Heart right ventricle (tissue), 16 donors: ENCODE results near the gene PATE1. TPM values are rescaled to one million over a fixed set of nuclear protein-coding genes. Genes with fewer than 3 reads are reported as not detected.

Experiments
- ATAC-seq, 8 donors: fragments of 200-7000 bp; cut with Tn5 transposase; one replicate each; pipeline ENCODE4 v1.9.1; 2020; ENCODE audit warnings: mild to moderate bottlenecking in 8 of 8, moderate library complexity in 8 of 8, moderate number of reproducible peaks in 1 of 8
- DNase-seq, 2 donors: peaks; one replicate each; pipeline ENCODE4 v3.0.0-alpha.2; 2020
- H3K27ac ChIP-seq, 10 donors: fragments of 200-600 bp; sonication (generic) in 2 of 10; one replicate each; pipeline versions ENCODE4 v1.5.0 to v1.8.0; 2020 to 2022; ENCODE audit warnings: mild to moderate bottlenecking in 3 of 10
- H3K27me3 ChIP-seq, 7 donors: fragments of 200-600 bp; one replicate each; pipeline ENCODE4 v1.8.0; 2021 to 2022; ENCODE audit warnings: mild to moderate bottlenecking in 2 of 7
- H3K36me3 ChIP-seq, 9 donors: fragments of 200-600 bp; sonication (generic) in 1 of 9; one replicate each; pipeline versions ENCODE4 v1.5.0 to v1.8.0; 2020 to 2022; ENCODE audit warnings: mild to moderate bottlenecking in 2 of 9
- H3K4me1 ChIP-seq, 9 donors: fragments of 200-600 bp; sonication (generic) in 1 of 9; one replicate each; pipeline versions ENCODE4 v1.5.0 to v1.8.0; 2020 to 2022; ENCODE audit warnings: mild to moderate bottlenecking in 4 of 9
- H3K4me3 ChIP-seq, 10 donors: fragments of 200-600 bp; sonication (generic) in 2 of 10; one replicate each; pipeline versions ENCODE4 v1.5.0 to v1.8.0; 2020 to 2022; ENCODE audit warnings: mild to moderate bottlenecking in 7 of 10, moderate library complexity in 2 of 10
- H3K9me3 ChIP-seq, 11 donors: fragments of 200-600 bp in 10 of 11; sonication (generic) in 2 of 11; one replicate each; pipeline versions ENCODE4 v1.5.0 to v1.8.0; 2013 to 2022; ENCODE audit warnings: mild to moderate bottlenecking in 2 of 11, control low read depth in 1 of 11, moderate library complexity in 1 of 11
- WGBS, 2 donors: extraction: QIAGEN DNeasy Blood & Tissue Kit; methylation state at CpG; one replicate each; pipeline ENCODE4 v1.1.7; 2013; ENCODE audit warnings: inconsistent platforms in 1 of 2; 5-methylcytosine and 5-hydroxymethylcytosine counted together
- intact Hi-C, 10 donors: fragments of 100-400 bp; cut with DNase I; formaldehyde crosslinking; loops; one replicate each; pipeline versions ENCODE4 v1.11.1 to v1.14.2; 2022
- polyA plus RNA-seq, 2 donors: library from polyadenylated mRNA; stranded (reverse); fragments of 200-250 nt; gene quantifications; one replicate each; pipeline ENCODE4 v1.2.3, GENCODE V29; 2013
- total RNA-seq, 10 donors: library from RNA; stranded (reverse); fragmentation: NEBNext Ultra II Directional in 3 of 10; extraction: Animal tissue kit (Norgen Biotek cat#: 25700) in 3 of 10; gene quantifications; one replicate each; pipeline versions ENCODE4 v1.2.1 to v1.2.4, GENCODE V29; 2021 to 2023
- TF ChIP-seq, protein P1 (sequence below), 9 donors: fragments of 200-600 bp; sonication (generic) in 2 of 9; IDR thresholded peaks; one replicate each; pipeline versions ENCODE4 v1.5.0 to v1.8.0; 2021 to 2022; ENCODE audit warnings: antibody characterized with exemption in 9 of 9, mild to moderate bottlenecking in 5 of 9, moderate library complexity in 1 of 9
- donor health status: Arrhythmogenic right ventricular cardiomyopathy.
- donor health status: ischemic (EF 13 %, LVEDD 7.1; RV severe dilation, severe dysfunction).
- donor health status: healthy with polysubstance abuse.
- donor health status: DM: no; HTN: yes; CAD: no.
- donor health status: DM: no; HTN: no; CAD: no.
- donor health status: ischemic (EF 25% LVEDD 6.9; RV normal size, moderate dysfunction).
- donor health status: ischemic (EF 25% LVEDD 5.7; RV mildly dilated, moderate dysfunction).
- donor health status: healthy.
- donor health status: DM: yes; HTN: yes; CAD: no.
- donor health status: Ischemic cardiomyopathy.
- donor health status: ischemic (EF 35%, LVEDD 5.7; RV mildly dilated, moderate dysfunction).
- donor health status: nonischemic (EF 11% LVEDD 7.7; RV severe dilation, severe dysfunction).
- donor health status: DM: yes; HTN: yes; CAD: no.
- donor health status: PGD.
- donor health status: ischemic (EF 29% LVEDD 5.4; RV normal size, mild dysfunction).
- donor health status: nonischemic (EF 23%, LVEDD 6.1; RV moderate dilation, normal function).

The PATE1 gene
- total and polyA plus RNA-seq, 12 donors = not detected

- H3K4me1 ChIP-seq = no peaks in the 10 kb centered on the region
- 48 to 57% methylated on average over 2 of the region's 2 CpGs for WGBS, 2 donors
- no peaks in the 10 kb centered on the region for H3K36me3 ChIP-seq
- no peak for DNase-seq
- no peaks in the 10 kb centered on the region for H3K9me3 ChIP-seq
- no peak for ATAC-seq
- intact Hi-C loops = no loop called here
- TF ChIP-seq, protein P1, sequence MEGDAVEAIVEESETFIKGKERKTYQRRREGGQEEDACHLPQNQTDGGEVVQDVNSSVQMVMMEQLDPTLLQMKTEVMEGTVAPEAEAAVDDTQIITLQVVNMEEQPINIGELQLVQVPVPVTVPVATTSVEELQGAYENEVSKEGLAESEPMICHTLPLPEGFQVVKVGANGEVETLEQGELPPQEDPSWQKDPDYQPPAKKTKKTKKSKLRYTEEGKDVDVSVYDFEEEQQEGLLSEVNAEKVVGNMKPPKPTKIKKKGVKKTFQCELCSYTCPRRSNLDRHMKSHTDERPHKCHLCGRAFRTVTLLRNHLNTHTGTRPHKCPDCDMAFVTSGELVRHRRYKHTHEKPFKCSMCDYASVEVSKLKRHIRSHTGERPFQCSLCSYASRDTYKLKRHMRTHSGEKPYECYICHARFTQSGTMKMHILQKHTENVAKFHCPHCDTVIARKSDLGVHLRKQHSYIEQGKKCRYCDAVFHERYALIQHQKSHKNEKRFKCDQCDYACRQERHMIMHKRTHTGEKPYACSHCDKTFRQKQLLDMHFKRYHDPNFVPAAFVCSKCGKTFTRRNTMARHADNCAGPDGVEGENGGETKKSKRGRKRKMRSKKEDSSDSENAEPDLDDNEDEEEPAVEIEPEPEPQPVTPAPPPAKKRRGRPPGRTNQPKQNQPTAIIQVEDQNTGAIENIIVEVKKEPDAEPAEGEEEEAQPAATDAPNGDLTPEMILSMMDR (IDR thresholded peaks at IDR 0.05) = no peak
- H3K4me3 ChIP-seq = no peak overlapping the region
- H3K27me3 ChIP-seq = no peaks in the 10 kb centered on the region
- no peak overlapping the region for H3K27ac ChIP-seq
Observed at GRCh38 chr11:125784678-125785077, 38.6 kb downstream of the PATE1 start.

DNA sequence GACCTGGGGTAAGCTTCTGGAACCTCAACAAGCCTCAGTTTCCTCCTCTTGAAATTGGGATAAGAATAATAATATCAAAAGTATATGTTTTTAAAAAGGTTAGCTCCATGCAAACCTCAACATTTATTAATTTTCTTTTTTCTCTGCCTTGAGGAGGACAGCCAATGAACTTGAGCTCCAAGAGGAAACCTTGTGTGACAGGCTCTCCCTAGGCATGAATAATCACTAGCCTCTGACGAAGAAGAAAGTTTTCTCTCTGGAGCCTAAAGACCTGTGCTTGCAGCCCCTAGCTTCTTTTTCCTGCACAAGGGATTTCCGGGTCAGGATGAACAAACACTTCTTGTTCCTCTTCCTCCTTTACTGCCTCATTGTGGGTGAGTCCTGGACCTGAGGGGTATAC, 41.7 kb downstream of the PATE1 start, which contains the start of gene PATE3:
Gene PATE3 (plus strand): TSS at position 301 of the 400 bp plus-strand sequence. CDS start 25 bp downstream, at position 326.
- Histone ChIP-seq H3K9me3 (peaks cover 0 to 9% (median 0%) of the 10 kb centered on the region in 11 donors), H3K4me1 (no peaks in the 10 kb centered on the region), H3K27me3 (no peaks in the 10 kb centered on the region), H3K27ac (no peak within 1 kb of the TSS), H3K36me3 (no peaks in the 10 kb centered on the region), H3K4me3 (no peak within 1 kb of the TSS)
- DNase-seq (no peak), ATAC-seq (no peak)
- 58 to 70% methylated on average over 2 of the region's 2 CpGs for WGBS, 2 donors
- intact Hi-C loops = no loop called here
- TF ChIP-seq, protein P1 (IDR thresholded peaks at IDR 0.05) = no peak

GRCh38 chr11:125790825-125791224, 44.7 kb downstream of the PATE1 start:
- TF ChIP-seq, protein P1 (IDR thresholded peaks at IDR 0.05) = no peak
- peaks cover 0 to 38% (median 18%) of the 10 kb centered on the region in 11 donors for H3K9me3 ChIP-seq
- H3K4me3 ChIP-seq = no peak overlapping the region
- no peaks in the 10 kb centered on the region for H3K4me1 ChIP-seq
- no peak for ATAC-seq
- WGBS, 2 donors = 95 to 96% methylated on average over 4 of the region's 4 CpGs
- intact Hi-C loops = no loop called here
- no peak overlapping the region for H3K27ac ChIP-seq
- DNase-seq = no peak
- no peaks in the 10 kb centered on the region for H3K36me3 ChIP-seq
- H3K27me3 ChIP-seq = no peaks in the 10 kb centered on the region

DNA sequence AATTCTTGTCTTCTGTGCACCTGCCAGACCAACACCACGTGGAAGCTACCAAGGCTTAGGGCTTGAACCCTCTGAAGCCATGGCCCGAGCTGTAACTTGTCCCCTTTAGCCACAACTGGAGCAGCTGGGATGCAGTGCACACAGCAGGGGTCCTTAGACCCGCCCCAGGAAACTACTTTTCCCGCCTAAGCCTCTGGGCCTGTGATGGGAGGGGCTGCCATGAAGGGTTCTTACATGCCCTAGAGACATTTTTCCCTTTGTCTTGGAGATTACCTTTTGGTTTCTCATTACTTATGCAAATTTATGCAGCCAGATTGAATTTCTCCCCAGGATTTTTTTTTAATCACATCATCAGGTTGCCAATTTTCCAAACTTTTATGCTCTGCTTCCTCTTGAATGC, 51.6 kb downstream of the PATE1 start:
- Histone ChIP-seq H3K27ac (no peak overlapping the region), H3K27me3 (no peaks in the 10 kb centered on the region), H3K36me3 (no peaks in the 10 kb centered on the region), H3K4me3 (no peak overlapping the region), H3K9me3 (peaks cover 0 to 93% (median 47%) of the 10 kb centered on the region in 11 donors), H3K4me1 (no peaks in the 10 kb centered on the region)
- DNase-seq = no peak
- TF ChIP-seq, protein P1 (IDR thresholded peaks at IDR 0.05) = no peak
- intact Hi-C loops = no loop called here
- no peak for ATAC-seq
- 40 to 45% methylated on average over 4 of the region's 4 CpGs for WGBS, 2 donors

Other genes starting within 250 kb of the PATE1 start
- gene EI24, start 176.8 kb upstream of the PATE1 start, total RNA-seq = 10 to 100 TPM; 43.3 to 73.7 (median 51.5) TPM
- 10 to 100 TPM; 16.5 to 72.9 TPM for gene EI24, start 176.8 kb upstream of the PATE1 start, polyA plus RNA-seq
- gene STT3A, start 153.4 kb upstream of the PATE1 start, total RNA-seq = 10 to 100 TPM; 52.1 to 83.9 (median 58.5) TPM
- 10 to 100 TPM; 19.5 to 61.0 TPM for gene STT3A, start 153.4 kb upstream of the PATE1 start, polyA plus RNA-seq
- 1 to 10 TPM in 8 of 10 donors, under 1 TPM in 2; 0.93 to 3.8 (median 1.3) TPM for gene CHEK1, start 121.1 kb upstream of the PATE1 start, total RNA-seq
- gene CHEK1, start 121.1 kb upstream of the PATE1 start, polyA plus RNA-seq = under 1 TPM; 0.64 to 0.73 TPM
- not detected for gene ACRV1, start 65.4 kb upstream of the PATE1 start, total RNA-seq
- not detected for gene ACRV1, start 65.4 kb upstream of the PATE1 start, polyA plus RNA-seq
- gene PATE2, start 32.5 kb downstream of the PATE1 start, total RNA-seq = not detected
- not detected for gene PATE2, start 32.5 kb downstream of the PATE1 start, polyA plus RNA-seq
- gene PATE3, start 41.8 kb downstream of the PATE1 start, total RNA-seq = not detected
- gene PATE3, start 41.8 kb downstream of the PATE1 start, polyA plus RNA-seq = not detected
- not detected for gene PATE4, start 87.0 kb downstream of the PATE1 start, total RNA-seq
- gene PATE4, start 87.0 kb downstream of the PATE1 start, polyA plus RNA-seq = not detected
- 1 to 10 TPM; 2.0 to 6.4 (median 3.8) TPM for gene HYLS1, start 141.4 kb downstream of the PATE1 start, total RNA-seq
- gene HYLS1, start 141.4 kb downstream of the PATE1 start, polyA plus RNA-seq = 1 to 10 TPM; 2.5 to 3.1 TPM
- 10 to 100 TPM in 1 of 10 donors, 1 to 10 TPM in 9; 4.9 to 12.4 (median 7.7) TPM for gene PUS3, start 156.9 kb downstream of the PATE1 start, total RNA-seq
- 1 to 10 TPM; 7.2 to 8.0 TPM for gene PUS3, start 156.9 kb downstream of the PATE1 start, polyA plus RNA-seq
- gene DDX25, start 158.2 kb downstream of the PATE1 start, total RNA-seq = not detected
- gene DDX25, start 158.2 kb downstream of the PATE1 start, polyA plus RNA-seq = under 1 TPM in 1 of 2 donors, not detected in 1; 0.01 TPM
- gene VSIG10L2, start 199.8 kb downstream of the PATE1 start, total RNA-seq = under 1 TPM in 1 of 10 donors, not detected in 9; 0.38 TPM
- gene VSIG10L2, start 199.8 kb downstream of the PATE1 start, polyA plus RNA-seq = under 1 TPM; 0.15 to 0.35 TPM